ENCODE data around the gene LEP.
"Not testable (repeated sequence)": the region's sequence is repeated elsewhere in the genome, so short reads cannot be mapped to it uniquely, and the experiment has no call there.

LEP gene

DNA sequence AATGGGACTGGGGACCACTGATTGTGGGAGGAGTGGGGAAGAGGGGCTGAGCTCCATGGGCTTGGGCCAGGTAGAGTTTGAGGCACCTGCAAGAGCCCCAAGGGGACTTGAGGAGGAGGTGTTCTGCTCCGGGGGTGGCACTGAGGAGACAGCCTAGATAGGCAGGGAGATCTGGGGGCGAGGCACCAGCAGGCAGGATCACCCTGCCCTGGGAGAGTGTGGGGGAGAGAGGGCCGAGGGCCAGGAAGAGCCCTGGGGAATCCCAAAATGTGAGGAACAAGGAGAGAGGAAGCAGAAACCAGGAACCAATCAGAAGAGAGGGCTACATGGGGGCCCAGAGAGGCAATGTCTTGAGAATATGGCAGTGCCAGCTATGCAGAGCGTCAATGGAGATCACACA lies 34.6 kb downstream of the LEP start:
- no peak for DNase-seq

DNA sequence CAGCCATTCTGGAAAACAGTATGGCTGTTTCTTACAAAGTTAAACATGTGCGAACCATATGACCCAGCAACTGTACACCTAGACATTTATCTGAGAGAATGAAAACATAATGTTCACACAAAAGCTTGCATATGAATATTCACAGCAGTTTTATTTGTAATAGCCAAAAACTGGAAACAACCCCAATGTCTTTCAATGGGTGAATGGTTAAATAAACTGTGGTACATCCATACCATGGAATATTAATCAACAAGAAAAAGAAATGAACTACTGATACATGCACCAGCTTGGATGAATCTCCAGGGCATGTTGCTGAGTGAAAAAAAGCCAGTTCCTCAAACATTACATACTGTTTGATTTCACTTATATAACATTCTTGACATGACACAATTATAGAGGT lies 37.3 kb downstream of the LEP start:
- no peak for DNase-seq

DNA sequence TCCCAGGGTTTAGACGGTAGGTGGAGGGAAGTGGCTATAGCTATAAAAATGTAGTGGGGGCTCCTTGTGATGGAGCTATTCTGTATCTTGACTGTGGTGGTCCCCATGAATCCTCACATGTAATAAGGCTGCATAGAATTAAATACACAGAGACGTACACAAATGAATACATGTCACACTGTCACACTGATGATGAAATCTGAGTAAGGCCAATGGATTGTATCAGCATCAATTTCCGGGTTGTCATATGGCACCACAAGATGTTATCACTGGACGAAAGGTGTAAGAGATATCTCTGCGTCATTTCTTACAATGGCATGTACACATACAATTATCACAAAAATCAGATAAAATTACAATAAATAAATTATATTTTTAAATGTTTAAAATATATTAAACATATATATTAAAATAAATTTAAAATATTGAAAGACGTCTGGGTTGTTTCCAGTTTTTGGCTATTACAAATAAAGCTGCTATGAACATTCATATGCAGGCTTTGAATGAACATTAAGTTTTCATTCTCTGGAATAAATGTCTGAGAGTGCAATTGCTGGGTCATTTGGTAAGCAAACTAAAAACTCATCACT lies 38.1 kb downstream of the LEP start:
- DNase-seq = no peak

DNA sequence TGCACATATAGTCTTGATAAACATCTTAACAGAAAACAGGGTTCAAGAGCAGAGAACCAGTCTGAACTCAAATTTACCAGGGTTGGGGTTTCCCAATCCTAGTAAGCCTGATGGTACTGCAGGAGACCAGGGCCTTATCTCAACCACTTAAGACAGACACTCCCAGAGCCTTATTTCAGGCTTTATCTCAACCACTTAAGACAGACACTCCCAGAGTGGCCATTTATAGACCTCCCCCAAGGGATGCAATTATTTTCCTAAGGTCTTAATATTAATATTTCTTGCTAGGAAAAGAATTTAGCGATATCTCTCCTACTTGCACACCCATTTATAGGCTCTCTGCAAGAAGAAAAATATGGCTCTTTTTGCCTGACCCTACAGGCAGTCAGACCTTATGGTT lies 39.4 kb downstream of the LEP start:
- not testable (repeated sequence) for DNase-seq

DNA sequence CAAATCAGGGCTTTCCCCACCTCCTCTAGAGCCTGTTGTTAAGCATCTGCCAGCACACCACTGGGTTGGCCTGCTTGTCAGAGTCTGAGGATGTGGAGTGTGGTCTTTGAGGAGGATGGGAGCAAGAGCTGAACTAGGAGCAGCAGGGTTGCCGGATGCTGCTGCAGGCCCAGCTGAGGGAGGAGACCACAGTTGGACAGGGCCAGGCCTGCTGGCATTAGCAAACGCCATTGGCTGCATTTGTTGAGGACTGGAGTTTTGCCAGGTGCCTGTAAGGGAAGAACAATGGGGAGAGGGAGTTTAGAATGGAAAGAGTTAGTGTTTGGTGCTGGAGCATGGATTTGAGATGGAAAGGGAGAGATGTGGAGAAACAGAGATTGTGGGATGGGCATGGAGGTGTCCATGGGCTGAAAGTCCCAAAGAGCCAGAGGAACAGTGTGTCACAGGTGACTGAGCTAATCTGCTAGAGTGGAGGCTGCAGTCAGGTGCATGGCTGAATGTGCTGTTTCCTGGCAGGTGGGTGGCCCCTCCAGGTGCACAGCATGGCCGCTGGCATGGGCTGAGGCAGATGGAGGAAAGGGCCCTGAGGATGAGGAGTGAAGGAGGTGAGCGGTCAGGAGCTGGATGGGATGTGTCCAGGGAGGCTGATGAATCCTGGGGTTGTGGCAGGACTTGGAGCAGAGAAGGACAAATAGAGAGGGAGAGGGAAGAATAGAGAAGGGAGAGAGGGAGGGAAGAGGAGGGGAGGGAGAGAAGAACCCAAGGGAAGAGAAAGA lies 40.7 kb downstream of the LEP start:
- no peak for DNase-seq

DNA sequence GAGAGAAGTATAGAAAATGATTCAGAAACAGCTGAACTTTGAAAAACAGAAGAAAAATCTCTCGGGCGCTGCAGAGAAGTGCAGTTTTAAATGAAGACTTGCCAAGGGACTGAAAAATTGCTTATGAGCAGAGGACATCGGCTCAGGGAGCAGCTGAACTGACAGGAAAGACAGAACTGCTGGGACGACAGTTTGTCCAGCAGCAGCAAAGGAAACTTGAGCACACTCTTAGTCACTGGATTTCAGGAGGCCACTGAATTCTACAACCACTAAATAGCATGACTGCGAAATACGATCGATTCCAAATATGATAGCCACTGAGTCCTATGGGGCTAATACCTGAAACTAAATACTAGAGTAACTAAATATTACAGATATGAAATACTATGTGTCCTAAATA lies 43.0 kb downstream of the LEP start:
- no peak for DNase-seq

DNA sequence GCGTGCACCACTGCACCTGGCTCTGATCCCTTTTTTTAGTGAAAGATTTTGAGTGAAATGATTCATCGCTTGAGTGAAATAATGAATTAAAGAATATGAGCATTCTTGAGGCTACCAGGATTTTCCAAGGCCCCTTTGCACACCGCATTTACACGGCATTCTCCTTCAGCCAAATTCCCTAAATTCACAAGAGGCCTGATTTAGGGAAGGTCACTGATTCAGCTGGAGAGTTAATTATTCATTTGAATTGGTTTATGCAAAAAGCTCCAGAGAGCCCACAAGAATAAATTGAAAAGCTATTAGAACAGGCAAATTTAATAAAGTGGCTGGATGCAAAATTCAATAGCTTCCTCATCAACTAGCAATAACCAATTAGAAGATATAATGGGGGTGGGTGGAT lies 46.5 kb downstream of the LEP start:
- DNase-seq = no peak

DNA sequence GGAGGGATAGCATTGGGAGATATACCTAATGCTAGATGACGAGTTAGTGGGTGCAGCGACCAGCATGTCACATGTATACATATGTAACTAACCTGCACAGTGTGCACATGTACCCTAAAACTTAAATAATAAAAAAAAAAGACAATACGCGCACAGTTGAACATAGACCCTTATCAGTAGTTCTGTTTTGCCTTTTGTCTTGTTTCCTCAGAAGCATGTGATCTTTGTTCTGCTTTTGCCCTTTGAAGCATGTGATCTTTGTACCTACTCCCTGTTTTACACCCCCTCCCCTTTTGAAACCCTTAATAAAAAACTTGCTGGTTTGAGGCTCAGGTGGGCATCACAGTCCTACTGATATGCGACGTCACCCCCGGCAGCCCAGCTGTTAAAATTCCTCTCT lies 56.9 kb downstream of the LEP start:
- DNase-seq = not testable (repeated sequence)

DNA sequence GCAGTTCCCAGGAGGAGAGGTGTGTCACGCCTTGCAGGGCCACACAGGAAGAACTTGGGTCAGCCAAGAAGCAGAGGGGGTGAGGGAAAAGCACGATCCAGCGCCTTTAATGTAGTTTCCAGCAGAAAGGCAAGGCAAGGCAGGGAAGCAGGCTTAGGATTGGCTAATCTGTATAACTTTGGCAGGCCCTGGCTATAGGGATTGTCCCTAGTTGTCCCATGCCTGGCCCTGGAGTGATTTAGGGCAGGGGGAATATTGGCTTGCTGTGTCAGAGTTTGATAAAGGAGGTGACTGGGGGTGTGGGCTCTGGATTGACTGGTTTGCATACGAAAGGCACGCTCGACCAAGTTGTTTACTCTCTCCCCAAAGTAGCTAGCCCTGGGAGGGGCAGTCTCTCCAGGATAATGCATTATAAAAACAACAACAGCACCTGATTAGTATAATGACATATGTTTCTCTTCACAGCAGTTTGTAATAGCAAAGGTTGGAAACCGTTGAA lies 58.1 kb downstream of the LEP start:
- DNase-seq = no peak

DNA sequence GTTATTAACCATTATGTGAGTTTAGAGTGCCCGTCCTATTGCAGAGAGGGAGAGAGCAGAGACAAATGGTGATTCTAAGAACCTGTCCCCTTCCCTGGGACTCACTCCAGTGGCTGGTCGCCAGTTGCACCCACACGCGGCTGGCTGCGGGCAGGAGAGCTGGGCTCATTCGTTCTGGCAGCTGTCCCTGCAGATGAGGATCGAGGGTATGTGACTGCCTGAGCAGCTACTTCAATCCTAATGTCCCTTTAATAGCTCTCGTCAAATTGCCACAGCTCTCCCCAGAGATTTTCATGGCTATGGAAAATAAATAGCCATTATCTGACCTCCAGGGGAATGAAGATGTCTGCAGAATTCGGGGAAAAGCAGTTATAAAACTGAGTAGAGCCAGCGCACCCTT lies 61.1 kb downstream of the LEP start:
- DNase-seq = no peak

DNA sequence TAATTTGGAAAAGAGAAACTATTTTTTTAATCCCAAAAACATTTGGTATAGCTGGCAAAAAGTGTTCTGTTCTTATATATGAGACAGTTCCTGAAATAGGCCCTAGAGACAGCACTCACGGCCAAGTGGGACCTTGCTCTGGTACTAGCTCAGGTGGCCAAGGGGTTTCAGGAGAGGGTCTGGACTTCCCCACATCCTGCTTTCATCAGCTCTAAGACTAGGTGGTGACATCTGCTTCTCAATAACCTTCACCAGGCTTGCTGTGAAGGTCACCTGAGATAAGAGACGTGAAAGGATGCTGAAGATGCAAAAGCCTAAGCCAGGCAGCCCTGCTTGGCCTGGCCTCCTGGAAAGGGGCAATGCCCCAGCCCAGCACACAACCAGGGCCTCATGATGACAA lies 62.1 kb downstream of the LEP start:
- no peak for DNase-seq

DNA sequence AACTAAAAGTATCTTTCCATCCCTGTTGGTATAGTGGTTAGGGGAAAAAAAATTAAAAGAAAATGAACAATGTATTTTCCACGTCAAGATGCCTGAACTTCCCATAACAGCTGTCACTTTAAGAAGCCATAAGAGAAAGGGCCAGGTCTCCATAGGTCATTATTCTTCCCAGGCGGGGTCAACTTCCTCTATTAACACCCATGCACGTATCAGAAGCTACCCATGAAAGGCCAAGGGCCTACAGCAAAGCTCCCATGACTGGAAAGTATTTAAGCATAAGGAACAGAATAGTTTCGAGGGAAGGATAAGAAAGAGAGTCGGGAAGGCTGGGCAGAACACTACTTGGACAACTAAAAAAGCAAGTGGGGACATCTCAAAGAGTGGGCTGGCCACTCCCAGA lies 62.6 kb downstream of the LEP start:
- DNase-seq = no peak

DNA sequence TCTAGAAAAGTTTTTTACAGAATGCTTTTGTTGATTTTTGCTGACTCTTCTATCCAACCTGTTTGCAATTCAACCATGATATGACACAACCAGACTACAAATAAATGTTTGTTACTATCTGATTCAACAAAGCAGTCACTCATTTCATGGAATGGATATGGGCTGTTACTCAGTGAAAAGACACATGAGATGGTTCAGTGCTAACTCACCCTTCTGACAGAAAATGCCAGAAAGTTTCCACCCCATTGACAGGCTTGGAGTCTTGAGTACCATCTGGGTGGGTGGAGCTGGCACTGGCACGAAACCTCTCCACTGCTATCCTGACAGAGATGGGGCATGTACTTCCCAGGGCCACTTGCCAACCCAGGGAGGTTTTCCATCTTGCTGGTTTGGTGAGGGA lies 63.1 kb downstream of the LEP start:
- no peak for DNase-seq

DNA sequence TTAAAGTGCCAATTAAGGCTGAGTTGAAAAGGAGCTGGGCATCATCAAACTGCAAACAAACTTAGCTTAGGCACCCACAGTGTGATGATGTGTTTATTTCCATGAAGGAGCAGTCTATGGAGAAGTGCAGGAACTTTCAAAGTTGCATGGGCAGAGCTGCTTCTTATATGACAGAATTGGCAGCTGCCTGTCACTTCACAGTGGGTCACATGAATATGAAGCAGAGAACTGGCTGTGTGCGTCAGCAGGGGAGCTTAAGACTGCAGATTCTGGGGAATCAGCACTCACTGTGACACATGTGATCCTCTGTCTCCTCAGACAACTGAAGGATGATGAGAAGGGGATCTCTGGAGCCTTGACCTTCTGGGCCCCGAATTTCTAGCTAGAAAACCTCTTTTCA lies 66.0 kb downstream of the LEP start:
- DNase-seq = no peak

Data from fibroblast of skin of right quadriceps (primary cell).